ENCODE measurements around the gene CXCR6.

The CXCR6 gene

GRCh38 chr3:45922039-45922326 is 21.3 kb upstream of the CXCR6 start:
- TF ChIP-seq, protein P1, sequence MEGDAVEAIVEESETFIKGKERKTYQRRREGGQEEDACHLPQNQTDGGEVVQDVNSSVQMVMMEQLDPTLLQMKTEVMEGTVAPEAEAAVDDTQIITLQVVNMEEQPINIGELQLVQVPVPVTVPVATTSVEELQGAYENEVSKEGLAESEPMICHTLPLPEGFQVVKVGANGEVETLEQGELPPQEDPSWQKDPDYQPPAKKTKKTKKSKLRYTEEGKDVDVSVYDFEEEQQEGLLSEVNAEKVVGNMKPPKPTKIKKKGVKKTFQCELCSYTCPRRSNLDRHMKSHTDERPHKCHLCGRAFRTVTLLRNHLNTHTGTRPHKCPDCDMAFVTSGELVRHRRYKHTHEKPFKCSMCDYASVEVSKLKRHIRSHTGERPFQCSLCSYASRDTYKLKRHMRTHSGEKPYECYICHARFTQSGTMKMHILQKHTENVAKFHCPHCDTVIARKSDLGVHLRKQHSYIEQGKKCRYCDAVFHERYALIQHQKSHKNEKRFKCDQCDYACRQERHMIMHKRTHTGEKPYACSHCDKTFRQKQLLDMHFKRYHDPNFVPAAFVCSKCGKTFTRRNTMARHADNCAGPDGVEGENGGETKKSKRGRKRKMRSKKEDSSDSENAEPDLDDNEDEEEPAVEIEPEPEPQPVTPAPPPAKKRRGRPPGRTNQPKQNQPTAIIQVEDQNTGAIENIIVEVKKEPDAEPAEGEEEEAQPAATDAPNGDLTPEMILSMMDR (IDR thresholded peaks at IDR 0.05; ENCODE audit: low read depth, low read length, missing control alignments): no peak
- H3K4me3 ChIP-seq (ENCODE audit: low read depth, low read length): no peak overlapping the region
- no peak for DNase-seq (ENCODE audit: low read depth)

- no peak for DNase-seq (ENCODE audit: low read depth)
- H3K4me3 ChIP-seq (ENCODE audit: low read depth, low read length): no peak overlapping the region
- TF ChIP-seq, protein P1 (IDR thresholded peaks at IDR 0.05; ENCODE audit: low read depth, low read length, missing control alignments): no peak
Measured at GRCh38 chr3:45922950-45923590, 20.2 kb upstream of the CXCR6 start.

- DNase-seq (ENCODE audit: low read depth): no peak
- no peak overlapping the region for H3K4me3 ChIP-seq (ENCODE audit: low read depth, low read length)
- TF ChIP-seq, protein P1 (IDR thresholded peaks at IDR 0.05; ENCODE audit: low read depth, low read length, missing control alignments): no peak
Measured at GRCh38 chr3:45923755-45924154, 19.5 kb upstream of the CXCR6 start.

- DNase-seq (ENCODE audit: low read depth): no peak
- TF ChIP-seq, protein P1 (IDR thresholded peaks at IDR 0.05; ENCODE audit: low read depth, low read length, missing control alignments): no peak
- no peak overlapping the region for H3K4me3 ChIP-seq (ENCODE audit: low read depth, low read length)
Measured at GRCh38 chr3:45927881-45928280, 15.4 kb upstream of the CXCR6 start.

- H3K4me3 ChIP-seq (ENCODE audit: low read depth, low read length): no peak overlapping the region
- TF ChIP-seq, protein P1 (IDR thresholded peaks at IDR 0.05; ENCODE audit: low read depth, low read length, missing control alignments): peak; percentile 94
Measured at GRCh38 chr3:45929042-45929679, 14.1 kb upstream of the CXCR6 start.

DNA sequence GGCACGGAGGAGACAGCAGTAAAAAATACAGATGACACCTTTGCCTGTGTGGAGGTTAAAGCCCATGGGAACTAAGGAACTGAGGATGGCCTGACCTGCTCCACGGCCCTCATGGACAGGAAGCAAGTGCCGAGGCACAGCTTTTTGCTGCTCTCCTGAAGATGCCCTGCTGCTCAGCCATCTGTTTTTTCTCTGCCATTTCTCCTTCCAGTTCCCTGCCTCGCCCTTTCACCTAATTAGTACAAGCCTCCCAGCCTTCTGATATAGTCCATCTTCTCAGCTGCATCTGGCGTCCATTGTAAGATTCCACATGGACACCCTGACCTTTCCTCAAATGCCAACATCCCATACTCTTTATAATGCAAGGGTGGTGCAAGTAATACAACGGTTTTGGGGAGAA is 11.8 kb upstream of the CXCR6 start:
- no peak for DNase-seq (ENCODE audit: low read depth)
- TF ChIP-seq, protein P1 (IDR thresholded peaks at IDR 0.05; ENCODE audit: low read depth, low read length, missing control alignments): no peak
- H3K4me3 ChIP-seq (ENCODE audit: low read depth, low read length): no peak overlapping the region

More at GRCh38 chr3:45929042-45929679, 14.1 kb upstream of the CXCR6 start:
- DNase-seq (ENCODE audit: low read depth): no peak

GRCh38 chr3:45932112-45932511 is 11.2 kb upstream of the CXCR6 start:
- H3K4me3 ChIP-seq (ENCODE audit: low read depth, low read length): no peak overlapping the region
- no peak for DNase-seq (ENCODE audit: low read depth)
- TF ChIP-seq, protein P1 (IDR thresholded peaks at IDR 0.05; ENCODE audit: low read depth, low read length, missing control alignments): no peak

Data from GM12864 (cell line).